ENCODE measurements around the gene GPD1. TPM values are rescaled to one million over a fixed set of nuclear protein-coding genes. Genes with fewer than 3 reads are reported as not detected.

GPD1 gene
- total RNA-seq, 1 donor from 2014 or later, result not detected

DNA sequence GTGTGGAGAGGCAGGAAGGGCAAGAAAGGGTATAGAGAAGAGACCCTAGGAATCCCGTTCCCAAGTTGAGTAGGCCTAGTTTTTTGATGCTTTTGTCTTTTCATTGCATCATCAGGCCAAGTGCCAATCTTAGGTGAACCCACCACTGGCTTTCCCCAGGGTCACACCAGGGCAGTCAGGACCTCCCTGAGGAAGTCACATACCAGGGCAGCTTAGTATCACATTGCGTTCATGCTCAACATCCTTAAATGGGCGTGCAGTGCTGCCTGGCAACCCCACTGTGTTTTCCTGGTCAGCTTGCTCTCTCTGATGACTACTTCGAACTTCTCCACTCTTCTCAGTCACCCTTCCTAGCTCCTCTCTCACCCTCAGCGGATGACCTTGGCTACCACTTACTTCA, 37.4 kb upstream of the GPD1 start:
- no peak overlapping the region for H3K4me3 ChIP-seq (ENCODE audit: low read depth, low read length)
- TF ChIP-seq, protein P1, sequence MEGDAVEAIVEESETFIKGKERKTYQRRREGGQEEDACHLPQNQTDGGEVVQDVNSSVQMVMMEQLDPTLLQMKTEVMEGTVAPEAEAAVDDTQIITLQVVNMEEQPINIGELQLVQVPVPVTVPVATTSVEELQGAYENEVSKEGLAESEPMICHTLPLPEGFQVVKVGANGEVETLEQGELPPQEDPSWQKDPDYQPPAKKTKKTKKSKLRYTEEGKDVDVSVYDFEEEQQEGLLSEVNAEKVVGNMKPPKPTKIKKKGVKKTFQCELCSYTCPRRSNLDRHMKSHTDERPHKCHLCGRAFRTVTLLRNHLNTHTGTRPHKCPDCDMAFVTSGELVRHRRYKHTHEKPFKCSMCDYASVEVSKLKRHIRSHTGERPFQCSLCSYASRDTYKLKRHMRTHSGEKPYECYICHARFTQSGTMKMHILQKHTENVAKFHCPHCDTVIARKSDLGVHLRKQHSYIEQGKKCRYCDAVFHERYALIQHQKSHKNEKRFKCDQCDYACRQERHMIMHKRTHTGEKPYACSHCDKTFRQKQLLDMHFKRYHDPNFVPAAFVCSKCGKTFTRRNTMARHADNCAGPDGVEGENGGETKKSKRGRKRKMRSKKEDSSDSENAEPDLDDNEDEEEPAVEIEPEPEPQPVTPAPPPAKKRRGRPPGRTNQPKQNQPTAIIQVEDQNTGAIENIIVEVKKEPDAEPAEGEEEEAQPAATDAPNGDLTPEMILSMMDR (conservative IDR thresholded peaks at IDR 0.05; ENCODE audit: low read depth, low read length), result no peak
- DNase-seq (ENCODE audit: low read depth), result peak; percentile 76

DNA sequence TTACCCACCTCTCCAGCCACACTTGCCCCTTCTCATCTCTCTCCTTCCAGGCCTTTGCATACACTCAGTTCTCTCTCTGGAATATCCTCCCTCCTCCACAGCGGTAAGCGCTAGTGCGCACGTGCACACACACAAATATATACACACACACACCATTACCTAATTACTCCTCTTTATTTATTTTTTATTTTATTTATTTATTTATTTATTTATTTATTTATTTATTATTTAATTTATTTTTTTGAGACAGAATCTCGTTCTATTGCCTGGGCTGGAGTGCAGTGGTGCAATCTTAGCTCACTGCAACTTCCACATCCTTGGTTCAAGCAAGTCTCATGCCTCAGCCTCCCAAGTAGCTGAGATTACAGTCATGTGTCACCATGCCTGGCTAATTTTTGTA, 34.7 kb upstream of the GPD1 start:
- TF ChIP-seq, protein P1 (conservative IDR thresholded peaks at IDR 0.05; ENCODE audit: low read depth, low read length), result no peak
- no peak overlapping the region for H3K4me3 ChIP-seq (ENCODE audit: low read depth, low read length)
- DNase-seq (ENCODE audit: low read depth), result no peak

DNA sequence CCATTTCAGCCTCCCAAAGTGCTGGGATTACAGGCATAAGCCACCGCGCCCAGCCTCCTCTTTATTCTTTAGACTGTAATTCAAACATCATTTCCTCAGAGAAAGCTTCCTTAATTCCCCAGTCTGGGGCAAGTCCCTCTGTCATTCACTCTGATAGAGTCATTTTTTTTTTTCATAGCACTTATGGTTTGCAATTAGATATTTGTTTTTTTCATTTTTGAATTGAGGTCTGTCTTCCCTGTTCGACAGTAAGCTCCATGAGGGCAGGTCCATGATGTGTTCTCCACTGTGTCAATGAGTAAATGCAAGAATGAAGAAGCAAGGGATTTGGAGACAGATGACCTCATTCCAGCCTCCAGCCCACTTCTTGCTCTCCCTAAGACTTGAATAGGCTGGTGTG, 34.3 kb upstream of the GPD1 start:
- no peak for DNase-seq (ENCODE audit: low read depth)
- TF ChIP-seq, protein P1 (conservative IDR thresholded peaks at IDR 0.05; ENCODE audit: low read depth, low read length), result no peak
- no peak overlapping the region for H3K4me3 ChIP-seq (ENCODE audit: low read depth, low read length)

DNA sequence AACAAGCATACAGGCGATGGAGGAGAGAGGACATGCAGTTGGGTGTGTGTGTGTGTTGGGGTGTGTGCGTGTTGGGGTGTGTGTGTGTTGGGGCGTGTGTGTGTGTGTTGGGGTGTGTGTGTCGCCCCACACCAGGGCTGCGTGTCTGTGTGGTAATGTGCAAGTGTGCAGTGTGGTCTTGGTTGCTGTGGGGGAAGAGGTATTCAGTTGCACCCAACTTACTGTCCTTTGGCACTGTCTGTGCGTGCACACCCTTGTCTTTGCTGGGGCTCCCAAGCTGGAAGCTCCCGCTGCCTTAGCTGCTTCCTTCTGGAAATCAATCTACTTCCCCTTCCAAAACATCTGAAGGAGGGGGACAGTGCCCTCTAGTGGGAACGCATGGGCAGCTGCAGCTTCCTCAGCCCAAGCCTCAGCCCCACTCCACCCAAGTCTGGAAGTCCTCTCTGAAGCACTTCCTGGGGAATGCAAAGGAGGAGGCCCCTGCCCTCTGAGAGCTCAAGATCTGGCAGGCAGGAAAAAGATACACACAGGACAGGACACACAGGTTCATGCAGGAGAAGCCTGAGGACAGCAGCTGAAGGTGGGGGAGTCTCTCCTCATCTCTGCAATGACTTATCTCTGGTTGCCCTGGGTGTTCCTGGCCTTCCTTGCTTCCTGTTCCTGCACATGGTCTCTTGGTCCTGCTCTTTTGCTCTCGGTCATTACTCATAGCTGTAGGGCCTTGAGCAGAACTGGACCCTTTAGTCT, 33.3 kb upstream of the GPD1 start:
- H3K4me3 ChIP-seq (ENCODE audit: low read depth, low read length), result no peak overlapping the region
- no peak for DNase-seq (ENCODE audit: low read depth)

DNA sequence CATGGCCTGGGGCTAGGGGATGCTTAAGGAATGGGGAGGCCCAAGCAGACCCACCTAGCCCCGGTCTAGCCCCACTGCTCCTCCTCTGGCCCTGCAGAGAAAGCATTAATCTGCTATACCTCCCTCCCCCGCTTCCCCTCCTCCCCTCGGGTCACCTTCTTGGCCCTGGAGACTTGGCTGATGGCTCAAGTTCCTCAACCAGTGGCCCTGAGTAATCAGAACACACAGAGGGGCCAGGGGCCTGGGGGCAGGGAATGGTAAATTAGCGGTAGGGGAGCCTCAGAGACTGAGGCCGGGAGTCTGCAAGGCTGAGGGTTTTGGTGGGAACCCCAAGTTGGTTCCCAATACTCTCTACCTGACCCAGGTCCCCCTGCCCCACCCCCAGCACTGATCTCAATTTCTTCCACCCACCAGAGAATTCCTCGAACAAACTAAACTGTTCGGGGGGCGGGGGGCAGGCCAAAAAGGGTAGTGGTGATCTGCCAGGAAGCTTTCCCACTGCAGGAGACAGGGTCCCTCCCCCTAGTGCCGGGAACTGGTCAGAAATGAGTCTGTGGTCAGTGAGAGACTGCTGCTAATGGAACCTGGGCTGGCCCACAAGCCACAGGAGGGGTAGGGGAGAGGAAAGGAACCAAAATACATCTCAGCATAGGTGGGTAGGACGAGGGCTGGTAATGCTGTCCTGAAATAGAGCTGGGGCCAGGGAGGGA, 31.5 kb upstream of the GPD1 start:
- DNase-seq (ENCODE audit: low read depth), result no peak
- TF ChIP-seq, protein P1 (conservative IDR thresholded peaks at IDR 0.05; ENCODE audit: low read depth, low read length), result no peak
- no peak overlapping the region for H3K4me3 ChIP-seq (ENCODE audit: low read depth, low read length)

More for the DNA sequence above, 33.3 kb upstream of the GPD1 start:
- TF ChIP-seq, protein P1 (conservative IDR thresholded peaks at IDR 0.05; ENCODE audit: low read depth, low read length), result peak; percentile 96

DNA sequence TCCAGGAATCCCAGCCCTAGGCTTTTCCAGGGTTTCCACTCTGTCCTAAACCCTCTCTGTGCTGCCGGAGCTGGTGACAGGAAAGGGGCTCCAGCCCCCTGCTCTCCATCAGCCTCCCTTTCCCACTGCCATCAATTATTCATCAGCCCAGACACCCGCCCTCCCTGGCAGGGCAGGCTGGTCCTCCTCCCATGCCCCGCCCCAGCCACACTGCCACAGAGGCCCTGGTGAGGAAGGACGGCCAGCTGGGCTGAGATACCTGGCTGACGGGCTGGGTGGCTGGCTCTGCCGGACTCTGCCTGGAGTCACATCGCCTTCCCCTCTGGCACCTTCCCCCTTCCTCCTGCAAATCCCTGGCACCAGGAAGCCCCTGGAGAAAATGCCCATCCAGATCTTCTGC, 30.6 kb upstream of the GPD1 start:
- DNase-seq (ENCODE audit: low read depth), result no peak
- TF ChIP-seq, protein P1 (conservative IDR thresholded peaks at IDR 0.05; ENCODE audit: low read depth, low read length), result no peak
- H3K4me3 ChIP-seq (ENCODE audit: low read depth, low read length), result no peak overlapping the region
